AG09309 (cell line): ENCODE results near the gene NR5A1.

Experiments used
- DNase-seq: peaks from one replicate; pipeline ENCODE4 v3.0.0-alpha.2; 2010; ENCODE audit warnings: low read depth
- H3K4me3 ChIP-seq: 2 replicates; pipeline ENCODE4 v1.5.1; 2011; ENCODE audit warnings: mild to moderate bottlenecking, low read depth, low read length, moderate library complexity; ENCODE audit not compliant: control insufficient read depth
- TF ChIP-seq, protein P1 (sequence below): IDR thresholded peaks from 2 replicates; pipeline ENCODE4 v1.5.1; 2011; ENCODE audit warnings: mild to moderate bottlenecking, low read depth, low read length, inconsistent platforms; ENCODE audit not compliant: insufficient read depth, control insufficient read depth; ENCODE audit errors: missing control alignments

NR5A1 gene

GRCh38 chr9:124453586-124454191, 53.5 kb downstream of the NR5A1 start:
- DNase-seq: no peak
- no peak overlapping the region for H3K4me3 ChIP-seq
- TF ChIP-seq, protein P1, sequence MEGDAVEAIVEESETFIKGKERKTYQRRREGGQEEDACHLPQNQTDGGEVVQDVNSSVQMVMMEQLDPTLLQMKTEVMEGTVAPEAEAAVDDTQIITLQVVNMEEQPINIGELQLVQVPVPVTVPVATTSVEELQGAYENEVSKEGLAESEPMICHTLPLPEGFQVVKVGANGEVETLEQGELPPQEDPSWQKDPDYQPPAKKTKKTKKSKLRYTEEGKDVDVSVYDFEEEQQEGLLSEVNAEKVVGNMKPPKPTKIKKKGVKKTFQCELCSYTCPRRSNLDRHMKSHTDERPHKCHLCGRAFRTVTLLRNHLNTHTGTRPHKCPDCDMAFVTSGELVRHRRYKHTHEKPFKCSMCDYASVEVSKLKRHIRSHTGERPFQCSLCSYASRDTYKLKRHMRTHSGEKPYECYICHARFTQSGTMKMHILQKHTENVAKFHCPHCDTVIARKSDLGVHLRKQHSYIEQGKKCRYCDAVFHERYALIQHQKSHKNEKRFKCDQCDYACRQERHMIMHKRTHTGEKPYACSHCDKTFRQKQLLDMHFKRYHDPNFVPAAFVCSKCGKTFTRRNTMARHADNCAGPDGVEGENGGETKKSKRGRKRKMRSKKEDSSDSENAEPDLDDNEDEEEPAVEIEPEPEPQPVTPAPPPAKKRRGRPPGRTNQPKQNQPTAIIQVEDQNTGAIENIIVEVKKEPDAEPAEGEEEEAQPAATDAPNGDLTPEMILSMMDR: no peak

DNA sequence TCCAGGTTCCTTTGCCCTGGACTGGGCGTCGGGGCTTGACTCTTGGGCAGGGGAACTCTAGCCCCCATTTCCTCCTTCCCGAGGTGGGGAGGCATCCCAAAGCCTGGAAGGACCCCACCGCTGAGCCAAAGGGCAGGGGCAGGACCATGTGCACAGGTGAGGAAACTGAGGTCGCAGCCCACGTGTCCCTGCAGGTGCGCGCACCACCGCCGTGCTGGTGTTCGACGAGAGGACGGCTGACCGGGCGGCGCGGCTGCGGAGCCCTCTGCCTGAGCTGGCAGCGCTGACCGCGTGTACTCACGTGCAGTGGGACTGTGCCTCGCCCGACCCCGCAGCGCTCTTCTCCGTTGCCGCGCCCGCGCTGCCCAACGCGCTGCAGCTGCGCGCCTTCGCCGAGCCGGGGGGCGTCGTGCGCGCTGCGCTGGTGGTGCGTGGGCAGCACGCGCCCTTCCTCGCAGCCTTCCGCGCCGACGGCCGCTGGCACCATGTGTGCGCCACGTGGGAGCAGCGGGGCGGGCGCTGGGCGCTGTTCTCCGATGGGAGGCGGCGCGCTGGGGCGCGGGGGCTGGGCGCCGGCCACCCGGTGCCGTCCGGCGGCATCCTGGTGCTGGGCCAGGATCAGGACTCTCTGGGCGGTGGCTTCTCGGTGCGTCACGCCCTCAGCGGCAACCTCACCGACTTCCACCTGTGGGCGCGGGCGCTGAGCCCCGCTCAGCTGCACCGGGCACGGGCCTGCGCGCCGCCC, 54.2 kb downstream of the NR5A1 start:
- DNase-seq: no peak
- TF ChIP-seq, protein P1: no peak
- H3K4me3 ChIP-seq: no peak overlapping the region

- H3K4me3 ChIP-seq: no peak overlapping the region
- DNase-seq: no peak
- TF ChIP-seq, protein P1: no peak
Observed at GRCh38 chr9:124452326-124452725, 54.9 kb downstream of the NR5A1 start.

DNA sequence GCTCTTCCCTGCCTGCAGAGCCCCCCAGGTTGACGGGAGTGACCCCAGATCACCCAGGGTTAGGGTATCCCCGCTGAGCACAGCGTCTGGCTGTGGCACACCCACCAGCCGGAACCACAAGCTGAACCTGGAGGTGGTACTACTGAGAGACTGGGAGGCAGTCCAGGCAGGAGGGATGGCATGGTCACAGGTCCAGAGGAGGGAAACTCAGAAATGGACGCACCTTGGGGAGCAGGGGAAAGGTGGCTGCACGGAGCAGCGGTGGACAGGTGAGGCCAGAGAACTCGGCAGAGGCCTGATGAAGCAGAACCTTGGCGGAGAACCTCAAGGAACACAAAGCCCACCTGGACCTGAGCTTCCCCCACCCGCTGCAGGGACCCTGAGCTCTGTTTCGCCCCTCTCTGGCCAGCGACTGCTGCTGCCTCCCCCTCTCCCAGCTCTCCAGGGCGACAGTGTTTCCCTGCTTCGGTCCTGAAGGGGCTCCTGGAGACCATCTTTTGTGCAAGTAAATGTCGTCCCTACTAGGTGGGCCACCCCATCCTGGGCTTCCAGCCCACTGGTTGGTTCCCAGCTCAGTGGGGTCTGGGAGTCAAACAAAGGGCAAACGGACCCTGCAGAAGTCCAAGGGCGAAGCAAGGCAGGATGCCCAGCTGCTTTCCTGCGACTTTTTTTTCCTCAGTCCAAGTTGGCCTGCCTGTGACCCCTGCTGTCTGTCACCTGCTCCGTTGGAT, 56.1 kb downstream of the NR5A1 start:
- no peak overlapping the region for H3K4me3 ChIP-seq

DNA sequence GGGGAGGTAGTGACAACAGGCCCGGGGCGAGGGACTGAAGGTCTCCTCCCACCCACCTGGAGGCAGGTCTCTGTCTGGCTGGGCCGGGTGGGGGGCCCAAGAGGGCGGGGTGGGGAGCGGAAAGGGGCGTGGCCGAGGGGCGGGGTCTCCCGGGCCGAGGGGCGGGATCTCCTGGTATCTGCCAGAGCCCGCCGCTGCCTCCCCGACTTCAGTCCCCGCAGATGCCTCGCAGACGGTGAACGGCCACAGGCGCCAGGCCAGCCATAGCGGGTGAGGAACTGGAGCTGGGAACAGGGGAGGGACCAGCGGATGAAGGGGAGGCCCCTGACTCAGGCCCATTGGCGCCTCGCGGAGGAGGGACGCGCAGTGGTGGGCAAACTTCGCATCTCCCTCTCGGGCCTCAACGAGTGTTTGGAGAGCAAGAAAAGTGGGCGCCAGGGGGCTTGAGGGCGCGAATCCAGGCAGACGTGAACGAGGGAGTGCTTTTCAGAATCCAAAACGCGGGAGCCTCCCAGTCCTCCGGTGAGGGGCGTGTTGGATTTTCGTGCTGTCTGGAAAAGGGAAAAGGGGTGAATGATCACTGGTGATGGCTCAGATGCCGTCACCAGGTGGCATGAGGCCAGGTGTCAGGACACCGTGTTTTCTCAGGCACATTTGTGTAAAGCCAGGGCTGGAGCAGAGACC, 56.8 kb downstream of the NR5A1 start, which contains the start of gene ADGRD2:
ADGRD2 (plus strand) TSS at position 211 of the 684 bp plus-strand sequence. CDS start 1,216 bp downstream, outside the sequence.
- TF ChIP-seq, protein P1: no peak
- H3K4me3 ChIP-seq: peak within 1 kb of the TSS; percentile 11
- no peak for DNase-seq

More for the DNA sequence above, 56.1 kb downstream of the NR5A1 start:
- DNase-seq: no peak
- TF ChIP-seq, protein P1: no peak

GRCh38 chr9:124449381-124450151, 57.6 kb downstream of the NR5A1 start:
- DNase-seq: no peak
- no peak overlapping the region for H3K4me3 ChIP-seq
- TF ChIP-seq, protein P1: no peak
